ENCODE measurements around the gene DNMBP. TPM values are rescaled to one million over a fixed set of nuclear protein-coding genes. Genes with fewer than 3 reads are reported as not detected.

The DNMBP gene
- total RNA-seq, 2 experiments from 2014 or later, result 2.2 to 2.3 TPM

DNA sequence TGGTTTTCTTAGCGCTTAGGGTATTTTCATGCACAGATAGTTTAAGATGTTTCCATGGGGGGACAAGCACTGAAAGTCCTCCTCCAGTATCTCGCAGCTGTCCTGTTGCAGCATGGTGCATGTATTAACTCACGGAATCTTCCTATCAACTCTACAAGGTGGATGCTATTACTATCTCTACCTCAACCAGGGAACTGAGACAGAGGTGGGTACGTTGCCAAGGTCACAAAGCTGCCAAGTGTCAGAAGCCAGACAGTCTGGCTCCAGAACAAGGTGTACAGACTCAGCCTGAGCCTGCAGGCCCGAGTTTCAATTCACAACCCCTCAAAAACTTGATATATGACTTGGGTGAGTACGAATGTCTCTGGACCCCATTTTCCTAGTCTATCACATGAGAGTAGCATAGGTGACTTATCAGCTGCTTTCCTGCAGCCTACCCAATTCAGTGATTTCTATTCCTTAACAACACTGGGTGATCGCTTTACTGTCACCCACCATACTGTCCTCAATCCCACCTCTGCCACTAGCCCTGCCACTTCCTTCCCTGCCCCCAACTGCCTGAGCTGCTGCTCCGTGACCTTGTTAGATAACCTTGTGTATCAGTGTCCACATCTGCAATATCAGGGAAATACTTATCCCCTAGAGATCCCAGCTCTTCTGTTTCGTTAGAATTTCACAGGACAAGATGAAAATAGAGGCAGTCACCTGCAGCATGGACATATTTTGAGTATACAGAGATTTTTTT, 135.2 kb downstream of the DNMBP start:
- no peak for ATAC-seq (ENCODE audit: poor library complexity)
- no peak overlapping the region for H3K27ac Mint-ChIP-seq

DNA sequence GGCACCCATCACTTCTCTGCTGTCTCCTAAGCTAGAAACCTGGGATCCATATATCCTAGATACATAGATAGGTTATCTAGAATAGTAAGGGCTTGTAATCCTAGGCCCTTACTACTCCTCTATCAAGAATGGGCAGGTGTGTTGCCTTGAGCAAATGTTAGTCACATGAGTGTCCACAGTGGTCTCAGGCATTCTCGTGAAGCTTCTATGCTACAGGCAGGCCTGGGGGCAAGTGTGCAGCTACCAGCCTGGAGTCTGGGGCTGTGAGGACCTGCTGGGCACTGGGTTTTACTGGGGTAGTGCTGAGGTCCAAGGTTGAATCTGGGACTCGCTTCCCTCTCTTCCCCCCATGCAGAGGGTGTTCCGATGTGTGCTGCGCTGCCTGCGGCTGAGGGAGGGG, 135.9 kb downstream of the DNMBP start:
- peaks cover 28% of the 10 kb centered on the region for H3K4me1 Mint-ChIP-seq (ENCODE audit: low read depth)
- H3K4me3 ChIP-seq (ENCODE audit: low read length), result no peak overlapping the region
- intact Hi-C loops (cut with DNase I, micrococcal nuclease), result no loop called here
- ATAC-seq (ENCODE audit: poor library complexity) (no peak), DNase-seq (no peak)
- H3K4me1 ChIP-seq (ENCODE audit: insufficient read depth, low read length), result peaks cover 22% of the 10 kb centered on the region
- peaks cover 17% of the 10 kb centered on the region for H3K36me3 Mint-ChIP-seq (ENCODE audit: low read depth)
- ChIA-PET POLR2A (no interaction called here), CTCF (no interaction called here)
- no peaks in the 10 kb centered on the region for H3K9me3 Mint-ChIP-seq
- peaks cover 81% of the 10 kb centered on the region for H3K27me3 Mint-ChIP-seq
- no peaks in the 10 kb centered on the region for H3K9me3 ChIP-seq (ENCODE audit: control insufficient read depth in 1 of 2, insufficient read depth in 1 of 2, low read length in 2 of 2)
- H3K27ac Mint-ChIP-seq, result no peak overlapping the region
- H3K27me3 ChIP-seq (ENCODE audit: control insufficient read depth in 1 of 2, insufficient read depth in 2 of 2, low read length in 2 of 2), result peaks cover 43 to 44% of the 10 kb centered on the region in 2 experiments
- no peak overlapping the region for H3K27ac ChIP-seq (ENCODE audit: low read depth in 1 of 2, low read length in 2 of 2)
- H3K36me3 ChIP-seq (ENCODE audit: insufficient read depth, low read length), result peaks cover 2% of the 10 kb centered on the region
- TF ChIP-seq, protein P1, sequence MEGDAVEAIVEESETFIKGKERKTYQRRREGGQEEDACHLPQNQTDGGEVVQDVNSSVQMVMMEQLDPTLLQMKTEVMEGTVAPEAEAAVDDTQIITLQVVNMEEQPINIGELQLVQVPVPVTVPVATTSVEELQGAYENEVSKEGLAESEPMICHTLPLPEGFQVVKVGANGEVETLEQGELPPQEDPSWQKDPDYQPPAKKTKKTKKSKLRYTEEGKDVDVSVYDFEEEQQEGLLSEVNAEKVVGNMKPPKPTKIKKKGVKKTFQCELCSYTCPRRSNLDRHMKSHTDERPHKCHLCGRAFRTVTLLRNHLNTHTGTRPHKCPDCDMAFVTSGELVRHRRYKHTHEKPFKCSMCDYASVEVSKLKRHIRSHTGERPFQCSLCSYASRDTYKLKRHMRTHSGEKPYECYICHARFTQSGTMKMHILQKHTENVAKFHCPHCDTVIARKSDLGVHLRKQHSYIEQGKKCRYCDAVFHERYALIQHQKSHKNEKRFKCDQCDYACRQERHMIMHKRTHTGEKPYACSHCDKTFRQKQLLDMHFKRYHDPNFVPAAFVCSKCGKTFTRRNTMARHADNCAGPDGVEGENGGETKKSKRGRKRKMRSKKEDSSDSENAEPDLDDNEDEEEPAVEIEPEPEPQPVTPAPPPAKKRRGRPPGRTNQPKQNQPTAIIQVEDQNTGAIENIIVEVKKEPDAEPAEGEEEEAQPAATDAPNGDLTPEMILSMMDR (IDR thresholded peaks at IDR 0.05), result no peak
- no peak overlapping the region for H3K4me3 Mint-ChIP-seq

More for the DNA sequence above, 135.2 kb downstream of the DNMBP start:
- Histone ChIP-seq H3K4me3 (ENCODE audit: low read length) (no peak overlapping the region), H3K27me3 (ENCODE audit: control insufficient read depth in 1 of 2, insufficient read depth in 2 of 2, low read length in 2 of 2) (peaks cover 37% of the 10 kb centered on the region in 2 experiments), H3K4me1 (ENCODE audit: insufficient read depth, low read length) (peaks cover 20% of the 10 kb centered on the region), H3K27ac (ENCODE audit: low read depth in 1 of 2, low read length in 2 of 2) (no peak overlapping the region), H3K36me3 (ENCODE audit: insufficient read depth, low read length) (peaks cover 2% of the 10 kb centered on the region), H3K9me3 (ENCODE audit: control insufficient read depth in 1 of 2, insufficient read depth in 1 of 2, low read length in 2 of 2) (no peaks in the 10 kb centered on the region)
- TF ChIP-seq, protein P1 (IDR thresholded peaks at IDR 0.05), result no peak
- intact Hi-C loops (cut with DNase I, micrococcal nuclease), result no loop called here
- Mint-ChIP-seq H3K27me3 (peaks cover 77% of the 10 kb centered on the region), H3K4me3 (no peak overlapping the region), H3K9me3 (no peaks in the 10 kb centered on the region), H3K36me3 (ENCODE audit: low read depth) (peaks cover 22% of the 10 kb centered on the region), H3K4me1 (ENCODE audit: low read depth) (peaks cover 28% of the 10 kb centered on the region)
- ChIA-PET POLR2A (no interaction called here), CTCF (no interaction called here)
- DNase-seq, result no peak

DNA sequence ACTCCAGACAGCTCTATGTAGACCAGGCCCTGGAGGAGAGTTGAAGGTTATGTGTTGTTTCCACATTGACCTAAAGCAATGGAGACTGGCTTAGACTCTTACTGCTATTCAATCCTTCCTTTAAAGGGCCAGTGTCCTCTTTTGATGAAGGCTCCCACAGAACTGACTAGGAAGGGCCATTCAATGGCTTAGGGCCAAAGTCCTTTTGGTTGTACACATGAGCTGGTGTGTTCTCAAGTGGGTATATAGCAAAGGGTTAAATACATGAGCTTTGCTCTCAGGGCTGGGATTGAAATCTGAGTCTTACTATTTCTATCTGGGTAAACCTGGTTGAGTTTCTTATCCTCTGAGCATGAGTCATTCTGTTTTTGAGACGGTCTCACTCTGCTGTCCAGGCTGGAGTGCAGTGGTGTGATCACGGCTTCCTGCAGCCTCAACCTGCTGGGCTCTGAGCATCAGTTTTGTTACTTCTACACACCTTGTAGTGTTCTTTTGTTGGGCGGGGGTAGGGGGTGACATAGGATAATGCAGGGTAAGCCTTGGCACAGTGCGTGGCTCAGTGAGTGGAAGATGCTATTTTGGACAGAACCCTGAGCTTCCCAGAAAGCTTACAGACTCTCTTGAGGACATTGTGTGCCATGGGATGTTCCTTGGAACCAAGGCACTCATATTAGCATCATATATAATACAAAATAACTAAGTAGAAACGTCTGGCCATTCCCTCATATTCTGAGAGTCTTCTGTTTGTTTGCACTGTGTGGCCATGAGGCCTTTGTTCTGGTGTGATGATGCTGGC, 137.2 kb downstream of the DNMBP start:
- Mint-ChIP-seq H3K36me3 (ENCODE audit: low read depth) (peaks cover 9% of the 10 kb centered on the region), H3K27ac (no peak overlapping the region), H3K9me3 (no peaks in the 10 kb centered on the region), H3K4me1 (ENCODE audit: low read depth) (peaks cover 24% of the 10 kb centered on the region), H3K27me3 (peaks cover 85% of the 10 kb centered on the region), H3K4me3 (no peak overlapping the region)
- ATAC-seq (ENCODE audit: poor library complexity) (no peak), DNase-seq (no peak)
- no peak overlapping the region for H3K27ac ChIP-seq (ENCODE audit: low read depth in 1 of 2, low read length in 2 of 2)
- peaks cover 43 to 49% of the 10 kb centered on the region in 2 experiments for H3K27me3 ChIP-seq (ENCODE audit: control insufficient read depth in 1 of 2, insufficient read depth in 2 of 2, low read length in 2 of 2)
- H3K4me1 ChIP-seq (ENCODE audit: insufficient read depth, low read length), result peaks cover 22% of the 10 kb centered on the region
- no peak overlapping the region for H3K4me3 ChIP-seq (ENCODE audit: low read length)
- POLR2A ChIA-PET, result no interaction called here
- TF ChIP-seq, protein P1 (IDR thresholded peaks at IDR 0.05), result no peak
- no peaks in the 10 kb centered on the region for H3K9me3 ChIP-seq (ENCODE audit: control insufficient read depth in 1 of 2, insufficient read depth in 1 of 2, low read length in 2 of 2)
- H3K36me3 ChIP-seq (ENCODE audit: insufficient read depth, low read length), result peaks cover 2% of the 10 kb centered on the region
- intact Hi-C loops (cut with DNase I, micrococcal nuclease), result no loop called here
- CTCF ChIA-PET, result no interaction called here
